ENCODE measurements around the gene BRSK2. TPM values are rescaled to one million over a fixed set of nuclear protein-coding genes. Genes with fewer than 3 reads are reported as not detected.

BRSK2 gene
- total RNA-seq, 1 donor from 2014 or later: 6.9 TPM

DNA sequence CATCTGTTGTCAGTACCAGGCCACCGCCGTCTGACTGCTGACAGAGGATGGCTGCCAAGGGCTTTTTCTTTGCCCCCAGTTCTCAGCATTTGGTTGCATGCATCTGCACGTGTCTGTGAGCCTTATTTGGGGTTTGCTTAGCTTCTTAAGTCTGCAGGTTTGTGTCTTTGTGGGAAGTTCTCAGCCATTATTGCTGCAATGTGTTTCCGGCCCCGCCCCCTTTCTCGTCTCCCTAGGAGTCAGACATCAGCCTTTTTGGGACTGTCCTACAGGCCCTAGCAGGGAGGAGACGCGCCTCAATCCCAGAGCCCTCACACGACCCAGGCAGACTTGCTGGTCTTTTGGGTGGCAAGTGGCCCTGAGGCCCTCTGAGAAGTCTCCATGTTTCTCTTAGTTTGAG, 88.8 kb downstream of the BRSK2 start:
- H3K27me3 Mint-ChIP-seq (ENCODE audit: low read depth): no peaks in the 10 kb centered on the region
- no peaks in the 10 kb centered on the region for H3K9me3 Mint-ChIP-seq (ENCODE audit: low read depth)
- peaks cover 18% of the 10 kb centered on the region for H3K36me3 Mint-ChIP-seq (ENCODE audit: low read depth)
- peaks cover 11% of the 10 kb centered on the region for H3K4me1 Mint-ChIP-seq (ENCODE audit: low read depth)
- TF ChIP-seq, protein P1, sequence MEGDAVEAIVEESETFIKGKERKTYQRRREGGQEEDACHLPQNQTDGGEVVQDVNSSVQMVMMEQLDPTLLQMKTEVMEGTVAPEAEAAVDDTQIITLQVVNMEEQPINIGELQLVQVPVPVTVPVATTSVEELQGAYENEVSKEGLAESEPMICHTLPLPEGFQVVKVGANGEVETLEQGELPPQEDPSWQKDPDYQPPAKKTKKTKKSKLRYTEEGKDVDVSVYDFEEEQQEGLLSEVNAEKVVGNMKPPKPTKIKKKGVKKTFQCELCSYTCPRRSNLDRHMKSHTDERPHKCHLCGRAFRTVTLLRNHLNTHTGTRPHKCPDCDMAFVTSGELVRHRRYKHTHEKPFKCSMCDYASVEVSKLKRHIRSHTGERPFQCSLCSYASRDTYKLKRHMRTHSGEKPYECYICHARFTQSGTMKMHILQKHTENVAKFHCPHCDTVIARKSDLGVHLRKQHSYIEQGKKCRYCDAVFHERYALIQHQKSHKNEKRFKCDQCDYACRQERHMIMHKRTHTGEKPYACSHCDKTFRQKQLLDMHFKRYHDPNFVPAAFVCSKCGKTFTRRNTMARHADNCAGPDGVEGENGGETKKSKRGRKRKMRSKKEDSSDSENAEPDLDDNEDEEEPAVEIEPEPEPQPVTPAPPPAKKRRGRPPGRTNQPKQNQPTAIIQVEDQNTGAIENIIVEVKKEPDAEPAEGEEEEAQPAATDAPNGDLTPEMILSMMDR (IDR thresholded peaks at IDR 0.05): no peak
- H3K27ac Mint-ChIP-seq (ENCODE audit: unreplicated experiment): no peak overlapping the region
- peak; percentile 66 for DNase-seq (ENCODE audit: low spot score)
- H3K4me3 Mint-ChIP-seq (ENCODE audit: unreplicated experiment): no peak overlapping the region

DNA sequence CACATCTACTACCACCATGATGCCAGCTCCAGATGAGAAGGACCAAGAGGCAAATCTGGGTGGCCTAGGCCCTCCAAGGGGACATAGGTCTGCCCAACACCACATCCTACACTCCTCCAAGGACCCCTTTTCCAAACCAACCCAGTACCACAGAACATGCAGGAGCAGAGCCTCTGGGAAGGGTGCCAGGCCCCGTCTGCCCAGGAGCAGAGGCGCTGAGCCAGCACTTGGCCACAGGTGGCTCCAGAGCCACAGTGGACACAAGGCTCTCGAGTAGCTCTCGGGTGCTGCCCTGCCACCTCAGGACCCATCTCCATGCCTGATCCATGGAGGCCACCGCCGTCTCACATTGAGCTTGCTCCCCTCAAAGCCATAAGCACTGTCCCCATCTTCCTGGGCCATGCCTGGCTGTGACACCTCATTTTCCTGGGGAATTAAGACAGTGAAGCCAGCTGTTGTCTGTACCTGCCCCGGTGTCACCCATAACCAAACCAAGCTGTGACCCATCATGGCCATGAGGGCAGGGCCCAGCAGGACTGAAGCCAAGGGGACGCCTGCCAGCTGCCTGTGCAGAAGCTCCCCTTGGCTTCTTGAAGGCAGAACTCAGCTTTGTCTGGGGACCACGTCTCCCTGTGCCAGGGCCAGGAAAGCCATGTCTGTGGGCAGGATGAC, 89.4 kb downstream of the BRSK2 start:
- peaks cover 17% of the 10 kb centered on the region for H3K36me3 Mint-ChIP-seq (ENCODE audit: low read depth)
- peaks cover 12% of the 10 kb centered on the region for H3K4me1 Mint-ChIP-seq (ENCODE audit: low read depth)
- peak; percentile 71 for DNase-seq (ENCODE audit: low spot score)
- TF ChIP-seq, protein P1 (IDR thresholded peaks at IDR 0.05): no peak
- H3K27me3 Mint-ChIP-seq (ENCODE audit: low read depth): no peaks in the 10 kb centered on the region
- H3K27ac Mint-ChIP-seq (ENCODE audit: unreplicated experiment): no peak overlapping the region
- no peak overlapping the region for H3K4me3 Mint-ChIP-seq (ENCODE audit: unreplicated experiment)
- no peaks in the 10 kb centered on the region for H3K9me3 Mint-ChIP-seq (ENCODE audit: low read depth)

GRCh38 chr11:1479678-1480118, 90.0 kb downstream of the BRSK2 start:
- H3K27ac Mint-ChIP-seq (ENCODE audit: unreplicated experiment): no peak overlapping the region
- H3K9me3 Mint-ChIP-seq (ENCODE audit: low read depth): no peaks in the 10 kb centered on the region
- no peak overlapping the region for H3K4me3 Mint-ChIP-seq (ENCODE audit: unreplicated experiment)
- H3K27me3 Mint-ChIP-seq (ENCODE audit: low read depth): no peaks in the 10 kb centered on the region
- H3K36me3 Mint-ChIP-seq (ENCODE audit: low read depth): peaks cover 15% of the 10 kb centered on the region
- H3K4me1 Mint-ChIP-seq (ENCODE audit: low read depth): peaks cover 12% of the 10 kb centered on the region
- TF ChIP-seq, protein P1 (IDR thresholded peaks at IDR 0.05): no peak
- DNase-seq (ENCODE audit: low spot score): peak; percentile 52

GRCh38 chr11:1480191-1480554, 90.4 kb downstream of the BRSK2 start:
- TF ChIP-seq, protein P1 (IDR thresholded peaks at IDR 0.05): no peak
- Mint-ChIP-seq H3K36me3 (ENCODE audit: low read depth) (peaks cover 15% of the 10 kb centered on the region), H3K4me3 (ENCODE audit: unreplicated experiment) (no peak overlapping the region), H3K4me1 (ENCODE audit: low read depth) (peaks cover 17% of the 10 kb centered on the region), H3K27ac (ENCODE audit: unreplicated experiment) (no peak overlapping the region), H3K9me3 (ENCODE audit: low read depth) (no peaks in the 10 kb centered on the region), H3K27me3 (ENCODE audit: low read depth) (no peaks in the 10 kb centered on the region)
- DNase-seq (ENCODE audit: low spot score): no peak

- DNase-seq (ENCODE audit: low spot score): peak; percentile 81
- Mint-ChIP-seq H3K27ac (ENCODE audit: unreplicated experiment) (no peak overlapping the region), H3K27me3 (ENCODE audit: low read depth) (no peaks in the 10 kb centered on the region), H3K9me3 (ENCODE audit: low read depth) (no peaks in the 10 kb centered on the region), H3K4me3 (ENCODE audit: unreplicated experiment) (no peak overlapping the region), H3K36me3 (ENCODE audit: low read depth) (peaks cover 15% of the 10 kb centered on the region), H3K4me1 (ENCODE audit: low read depth) (peaks cover 22% of the 10 kb centered on the region)
- TF ChIP-seq, protein P1 (IDR thresholded peaks at IDR 0.05): no peak
These were observed 91.1 kb downstream of the BRSK2 start for GRCh38 chr11:1480555-1481482.

Measured in chondrocyte (in vitro differentiated cells).